Activated naive CD4-positive, alpha-beta T cell treated with anti-CD3 and anti-CD28 coated beads, Interleukin-2, amount 50 U/mL, for 16 hours (primary cell): Measurements from ENCODE around the gene LSMEM2.
"Not testable (repeated sequence)": the region's sequence is repeated elsewhere in the genome, so short reads cannot be mapped to it uniquely, and the experiment has no call there.

ENCODE experiments used
- DNase-seq: peaks from one replicate; pipeline ENCODE4 v3.0.0-alpha.2; 2020

LSMEM2 gene

DNA sequence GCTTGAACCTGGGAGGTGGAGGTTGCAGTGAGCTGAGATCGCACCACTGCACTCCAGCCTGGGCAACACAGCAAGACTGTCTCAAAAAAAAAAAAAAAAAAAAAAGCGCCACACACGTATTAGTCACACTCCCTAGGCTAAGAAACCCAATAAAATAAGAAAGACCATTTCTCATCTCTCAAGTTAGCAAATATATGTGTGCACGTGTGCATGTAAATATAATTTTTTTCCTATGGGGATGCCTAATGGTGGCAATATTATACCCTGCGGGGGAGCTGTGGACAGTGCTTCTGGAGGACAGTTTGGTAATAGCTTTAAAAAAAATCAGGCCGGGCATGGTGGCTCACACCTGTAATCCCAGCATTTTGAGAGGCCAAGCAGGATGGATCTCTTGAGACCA is 5.2 kb downstream of the LSMEM2 start:
- not testable (repeated sequence) for DNase-seq

DNA sequence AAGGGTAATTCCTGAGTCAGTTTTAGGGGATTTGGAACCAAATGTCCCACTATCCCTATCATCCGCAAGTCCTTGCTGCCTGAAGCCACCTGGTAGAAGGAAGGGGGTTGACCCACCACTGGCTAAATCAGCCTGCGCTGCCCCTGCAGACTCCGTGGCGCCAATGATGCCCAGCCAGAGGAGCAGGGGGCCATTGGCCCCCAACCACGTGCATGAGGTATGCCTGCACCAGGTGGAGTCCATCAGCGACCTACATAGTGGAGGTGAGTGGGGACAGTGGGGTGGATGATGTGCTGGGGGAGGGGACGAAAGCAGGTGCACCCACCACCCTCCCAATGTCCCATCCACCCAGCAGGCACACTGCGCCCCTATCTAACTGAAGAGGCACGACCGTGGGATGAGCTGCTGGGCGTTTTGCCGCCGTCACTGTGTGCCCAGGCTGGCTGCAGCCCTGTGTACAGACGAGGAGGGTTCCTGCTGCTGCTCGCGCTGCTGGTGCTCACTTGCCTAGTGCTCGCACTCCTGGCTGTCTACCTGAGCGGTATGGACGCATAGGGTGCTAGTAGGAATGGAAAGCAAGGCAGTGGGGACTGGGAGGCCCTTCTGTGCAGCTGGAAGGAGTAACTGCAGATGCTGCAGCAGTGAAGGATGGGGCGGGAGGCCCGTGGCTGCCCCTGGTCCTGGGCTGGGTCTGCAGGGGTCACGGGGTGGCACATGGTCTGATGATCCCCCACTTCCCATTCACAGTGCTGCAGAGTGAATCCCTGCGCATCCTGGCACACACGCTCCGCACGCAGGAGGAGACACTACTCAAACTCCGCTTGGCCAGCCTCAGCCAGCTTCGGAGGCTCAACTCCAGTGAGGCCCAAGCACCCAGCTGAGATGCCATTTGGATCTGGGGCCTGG is 7.7 kb downstream of the LSMEM2 start:
- no peak for DNase-seq

DNA sequence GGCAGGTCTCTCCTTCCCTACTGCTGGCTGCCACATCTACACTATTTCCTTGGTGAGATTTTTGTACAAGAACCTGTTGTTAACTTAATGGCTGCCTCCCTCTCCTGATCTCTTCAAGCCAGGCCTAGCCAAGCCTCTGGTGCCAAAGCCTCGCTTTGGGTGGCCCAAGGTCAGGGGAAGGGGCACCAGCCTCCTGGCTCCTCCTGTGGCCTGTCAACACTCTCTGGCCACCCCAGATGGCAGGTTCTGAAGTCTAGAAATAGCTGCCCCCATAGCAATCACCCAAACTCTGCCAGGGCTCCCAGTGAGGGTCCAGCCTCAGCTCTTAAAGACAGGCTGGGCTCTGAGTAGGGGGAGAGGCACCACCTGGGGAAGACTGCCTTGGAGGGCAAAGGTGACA is 8.4 kb downstream of the LSMEM2 start:
- no peak for DNase-seq

DNA sequence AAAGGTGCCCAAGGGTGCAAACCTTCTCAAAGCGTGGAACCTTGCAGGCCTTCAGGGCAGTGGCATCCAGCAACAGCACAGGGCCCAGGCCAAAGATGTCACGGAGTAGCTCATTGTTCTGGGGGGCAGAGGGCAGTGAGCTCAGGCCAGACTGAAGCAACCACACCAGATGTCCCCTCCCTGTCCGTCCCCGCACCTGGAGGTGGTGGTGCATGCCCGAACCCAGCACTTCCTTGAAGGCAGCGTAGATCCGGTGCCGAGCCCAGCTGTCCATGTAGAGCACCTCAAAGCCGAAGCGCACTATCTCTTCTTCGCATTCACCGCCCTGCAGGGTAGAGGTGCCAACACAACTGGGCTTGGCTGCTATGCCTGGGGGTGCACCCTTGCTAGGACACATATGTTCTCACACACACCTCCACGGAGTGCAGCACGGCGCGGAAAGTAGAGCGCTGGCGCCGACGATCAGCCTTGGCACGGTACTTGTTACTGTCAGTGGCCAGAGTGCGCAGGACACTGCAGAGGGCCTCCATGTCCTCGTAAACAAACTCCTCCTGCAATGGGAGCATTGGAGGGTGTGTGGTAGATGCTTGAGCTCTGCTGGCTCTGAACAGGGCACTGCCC is 9.6 kb downstream of the LSMEM2 start:
- no peak for DNase-seq

DNA sequence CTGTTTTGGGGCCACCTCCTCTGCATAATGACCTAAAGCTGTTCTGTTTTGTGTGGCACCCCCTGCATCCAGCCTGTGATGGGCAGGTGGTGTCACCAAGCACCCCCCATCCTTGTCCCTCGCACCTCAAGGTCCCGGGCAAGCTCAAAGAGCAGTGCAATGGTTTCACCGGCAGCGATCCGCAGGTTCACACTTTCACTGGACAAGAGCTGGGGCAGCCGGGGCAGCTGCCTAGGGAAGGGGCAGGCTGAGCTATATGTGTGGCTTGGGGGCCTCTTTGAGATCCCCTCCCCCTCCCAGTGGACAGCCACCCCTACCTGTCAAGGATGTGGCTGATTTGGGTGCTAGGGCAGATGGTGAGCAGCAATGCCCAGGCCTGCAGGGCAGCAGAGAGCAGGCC is 10.2 kb downstream of the LSMEM2 start:
- DNase-seq, result no peak

DNA sequence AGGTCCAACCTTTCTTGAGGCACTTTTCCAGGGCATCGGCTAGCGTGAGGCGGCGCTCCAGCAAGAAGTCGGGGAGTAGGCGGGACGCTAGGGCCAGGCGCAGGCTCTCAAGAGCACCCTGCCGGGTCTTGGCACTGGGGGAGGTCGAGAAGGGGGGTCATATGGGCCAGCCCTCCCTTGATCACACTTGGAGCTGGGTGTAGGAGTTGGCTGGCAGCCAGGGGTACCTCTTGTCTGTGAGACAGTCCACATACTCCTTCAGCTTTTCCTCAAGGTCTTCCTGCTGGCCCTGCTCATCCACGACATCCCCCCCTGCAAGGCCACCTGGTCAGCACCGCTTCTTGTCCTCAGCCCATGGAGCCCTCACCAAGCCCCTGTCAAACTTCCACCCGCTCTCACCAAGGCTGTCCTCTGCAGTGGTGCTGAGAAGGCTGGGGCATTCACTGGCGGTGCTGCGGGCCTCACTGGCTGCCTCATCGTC is 11.3 kb downstream of the LSMEM2 start:
- no peak for DNase-seq

DNA sequence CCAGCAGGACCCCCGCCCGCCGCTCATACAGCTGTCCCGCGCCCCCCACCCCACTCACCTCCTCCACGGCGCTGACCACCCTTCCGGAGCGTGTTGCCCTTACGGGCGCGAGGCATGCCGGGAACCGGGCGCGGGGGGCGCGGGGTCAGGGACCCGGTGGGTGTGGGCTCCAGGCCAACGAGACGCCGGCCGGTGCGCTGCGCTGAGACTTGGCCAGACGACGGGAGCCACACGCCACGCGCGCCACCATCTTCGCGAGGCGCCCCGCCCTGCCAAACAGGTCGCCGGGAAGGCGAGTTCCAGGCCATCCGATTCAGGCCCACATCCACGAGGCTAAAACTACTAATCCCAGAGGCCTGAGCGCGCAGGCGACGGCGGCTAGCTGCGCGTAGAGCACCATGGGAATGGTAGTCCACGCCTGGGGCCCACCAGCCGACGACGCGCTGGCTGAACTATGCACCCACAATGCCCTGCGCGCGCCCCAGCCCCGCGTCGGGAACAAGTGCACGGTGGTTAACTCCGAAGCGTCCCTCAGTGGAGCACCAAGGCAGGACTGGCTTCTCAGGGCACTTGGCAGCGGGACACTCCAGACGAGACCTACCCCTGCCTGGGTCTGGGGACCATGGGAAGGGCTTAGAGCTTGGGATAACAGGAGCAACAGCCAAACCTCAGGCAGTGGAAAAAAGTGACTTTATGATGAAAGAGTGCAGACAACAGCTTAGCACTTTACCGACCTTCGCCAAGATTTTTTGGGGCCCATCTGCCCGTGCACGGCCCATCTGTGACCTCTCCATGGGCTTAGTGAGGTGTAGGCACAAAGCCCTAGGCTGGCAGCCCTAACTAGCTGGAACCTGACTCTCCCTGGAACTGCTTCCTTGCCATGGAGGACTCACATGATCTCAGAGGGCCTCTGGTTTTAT is 13.5 kb downstream of the LSMEM2 start, which contains the start of gene IFRD2:
Gene IFRD2 (minus strand): TSS at position 271 of the 920 bp plus-strand sequence. CDS start 155 bp downstream, at position 116.
- DNase-seq, result peak; percentile 96

DNA sequence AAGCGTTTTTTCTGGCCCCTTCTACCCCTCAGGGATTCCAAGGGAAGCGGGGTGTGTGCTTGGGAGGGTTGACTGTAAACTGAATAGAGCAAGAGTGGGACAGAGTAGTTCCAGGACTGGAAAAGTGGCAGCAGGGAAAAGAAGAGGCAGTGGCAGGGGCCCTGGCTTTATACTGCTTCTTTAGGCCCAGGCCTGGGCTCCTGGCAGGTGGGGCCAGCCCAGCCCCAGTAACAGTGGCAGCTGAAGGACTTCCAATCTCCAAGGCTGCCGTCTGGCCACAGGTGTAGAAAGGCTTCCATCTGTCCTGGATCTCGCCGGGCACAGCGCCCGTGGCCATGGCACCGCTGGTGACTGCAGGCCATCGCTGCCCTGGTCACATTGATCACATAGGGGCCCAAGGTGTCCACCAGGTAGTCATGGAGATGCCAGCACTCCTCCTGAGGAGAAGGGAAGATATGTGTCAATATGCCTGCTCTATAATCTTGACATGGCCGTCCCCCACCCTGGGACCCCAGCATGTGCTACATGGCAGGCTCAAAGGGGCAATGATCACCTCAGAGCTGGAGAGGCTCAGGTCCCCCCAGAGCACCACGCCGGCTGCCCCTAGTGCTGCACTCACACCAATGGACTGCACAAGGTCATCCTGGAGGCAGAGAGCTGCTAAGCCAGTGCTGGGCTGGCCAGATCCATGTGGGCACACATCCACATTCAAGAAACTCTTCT is 14.4 kb downstream of the LSMEM2 start:
- no peak for DNase-seq

DNA sequence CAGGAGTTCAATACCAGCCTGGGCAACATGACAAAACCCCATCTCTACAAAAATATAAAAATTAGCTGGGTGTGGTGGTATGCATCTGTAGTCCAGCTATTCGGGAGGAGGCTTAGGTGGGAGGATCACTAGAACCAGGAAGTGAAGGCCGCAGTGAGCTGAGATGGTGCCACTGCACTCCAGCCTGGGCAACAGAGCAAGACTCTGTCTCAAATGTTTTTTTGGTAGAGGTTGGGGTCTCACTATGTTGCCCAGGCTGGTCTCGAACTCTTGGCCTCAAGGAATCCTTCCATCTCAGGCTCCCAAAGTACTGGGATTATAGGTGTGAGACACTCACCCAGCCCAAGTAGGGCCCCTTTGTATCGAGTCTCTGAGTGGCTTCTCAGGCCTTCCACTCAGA is 15.2 kb downstream of the LSMEM2 start:
- no peak for DNase-seq

DNA sequence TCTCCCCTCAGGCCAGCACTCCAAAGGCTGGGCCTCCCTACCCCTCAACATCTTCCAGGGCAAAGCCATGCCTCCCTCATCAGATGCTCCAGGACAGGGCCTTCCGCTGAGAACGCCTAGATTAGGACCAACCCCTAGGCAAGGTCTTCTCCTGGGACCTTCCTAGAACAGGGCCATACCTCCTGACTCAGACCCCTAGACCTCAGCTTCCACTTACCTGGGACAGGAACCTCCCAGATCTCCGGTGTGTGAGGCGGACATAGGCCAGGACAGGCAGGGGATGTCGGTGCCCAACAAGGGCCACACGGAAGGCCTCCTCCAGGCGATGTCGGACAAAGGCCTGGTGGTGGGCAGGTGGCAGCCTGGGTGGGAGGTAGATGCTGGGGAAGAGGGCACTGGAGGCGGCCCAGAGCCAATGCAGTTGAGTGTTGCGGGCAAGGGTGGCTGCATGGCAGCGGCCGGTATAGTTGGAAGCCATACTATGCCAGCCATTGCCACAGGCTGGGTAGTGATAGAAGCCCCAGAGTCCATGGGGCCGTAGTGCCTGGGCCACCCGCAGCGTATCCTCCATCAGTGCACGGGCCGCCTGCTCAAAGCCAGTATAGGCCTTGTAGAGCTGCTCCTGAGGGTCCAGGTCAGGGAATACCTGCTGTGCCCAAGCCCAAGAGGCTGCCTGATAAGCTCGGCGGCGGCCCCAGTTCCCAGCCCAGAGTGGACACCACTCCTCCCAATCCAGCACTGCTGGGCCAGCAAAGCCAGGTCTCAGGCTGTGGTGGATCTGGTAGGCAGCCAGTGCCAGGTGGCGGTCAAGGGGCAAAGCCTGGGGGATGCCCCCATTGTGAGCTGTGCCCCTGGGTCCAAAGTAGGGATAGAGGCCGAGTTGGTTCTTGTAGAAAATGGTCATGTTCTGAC is 15.9 kb downstream of the LSMEM2 start:
- no peak for DNase-seq

DNA sequence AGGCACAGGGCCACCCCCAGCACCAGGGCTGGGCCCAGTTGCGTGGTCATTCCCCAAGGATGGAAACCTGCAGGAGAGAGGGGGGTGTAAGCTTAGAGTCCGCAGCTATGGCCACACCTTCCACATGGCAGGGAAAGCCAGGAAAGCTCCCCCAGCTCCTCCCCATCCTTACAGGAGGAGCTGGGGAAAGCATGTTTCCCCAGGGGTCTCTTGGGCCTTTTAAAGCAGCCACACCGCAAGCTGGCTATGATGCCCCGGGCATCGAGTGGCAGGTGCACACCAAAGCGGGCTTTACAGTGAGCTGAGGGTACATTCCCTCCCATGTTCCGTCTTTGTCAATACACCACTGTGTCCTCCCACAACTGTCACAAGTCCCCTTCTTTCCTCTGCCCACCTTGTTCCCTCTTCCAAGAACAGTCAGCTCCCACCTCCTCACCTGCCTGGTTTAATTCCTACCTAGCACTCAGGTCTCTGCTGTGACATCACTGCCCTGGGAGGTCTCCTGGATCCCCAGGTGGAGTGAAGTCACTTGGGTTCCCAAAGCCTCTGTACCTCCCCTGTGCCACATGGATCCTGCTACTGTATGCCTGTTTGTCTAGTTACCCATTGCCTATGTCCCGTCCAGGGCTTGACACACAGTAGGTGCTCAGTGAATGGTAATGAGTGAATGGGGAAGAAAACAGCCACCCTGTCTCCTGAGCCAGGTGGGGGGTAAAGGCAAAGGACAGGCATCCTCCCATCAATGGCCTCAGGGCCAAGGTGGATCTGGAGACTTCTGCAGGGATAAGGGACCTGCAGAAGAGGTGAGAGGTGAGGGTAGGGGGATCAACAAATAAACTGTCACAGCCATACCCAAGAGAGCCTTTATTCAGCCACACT is 16.9 kb downstream of the LSMEM2 start:
- no peak for DNase-seq

DNA sequence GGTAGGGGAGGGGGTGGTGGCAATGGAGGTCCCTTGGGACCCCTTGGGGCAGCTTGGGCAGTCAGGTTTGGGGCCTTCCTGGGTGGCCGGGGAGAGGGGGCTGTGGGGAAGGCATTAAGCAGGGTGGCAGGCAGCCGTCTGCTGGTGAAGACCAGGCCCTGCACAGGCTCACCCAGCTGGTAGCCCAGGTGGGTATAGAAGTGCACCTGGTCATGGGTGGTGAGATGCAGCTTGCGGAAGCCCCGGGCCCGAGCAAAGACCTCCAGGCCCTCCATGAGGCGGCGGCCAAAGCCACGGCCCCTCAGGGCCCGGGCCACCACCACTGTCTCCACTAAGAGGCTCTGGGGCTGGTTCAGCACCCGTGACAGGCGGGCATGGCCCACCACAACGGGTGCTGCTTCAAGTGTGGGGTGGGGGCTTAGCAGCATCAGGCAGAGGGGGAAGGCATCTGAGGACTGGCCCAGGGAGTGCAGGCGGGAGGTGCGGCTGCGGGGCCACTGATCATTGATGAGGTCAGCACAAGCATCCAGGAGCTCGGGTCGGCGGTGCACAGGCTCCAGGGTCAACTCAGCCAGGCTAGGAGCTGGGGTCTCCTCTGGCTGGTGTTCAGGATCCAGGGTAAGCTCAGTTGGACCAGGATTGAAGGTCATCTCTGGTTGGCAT is 18.0 kb downstream of the LSMEM2 start:
- DNase-seq, result no peak

DNA sequence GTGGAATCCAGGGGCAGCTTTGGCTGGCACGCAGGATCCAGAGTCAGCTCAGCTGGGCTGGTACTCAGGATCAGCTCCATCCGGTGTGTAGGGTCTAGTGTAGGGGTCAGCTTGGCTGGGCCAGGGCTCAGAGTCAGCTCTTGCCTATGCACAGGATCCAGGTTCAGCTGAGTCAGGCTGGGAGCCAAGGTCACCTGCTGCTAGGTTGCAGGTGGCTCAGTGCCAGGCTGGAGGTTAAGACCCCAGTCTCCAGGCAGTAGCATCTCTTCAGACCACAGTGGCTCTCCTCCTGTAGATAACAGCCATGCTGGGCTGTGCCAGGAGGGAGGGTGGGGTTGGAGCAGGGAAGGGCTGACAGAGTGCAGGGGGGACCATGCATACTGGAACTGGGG is 18.5 kb downstream of the LSMEM2 start:
- DNase-seq, result no peak

DNA sequence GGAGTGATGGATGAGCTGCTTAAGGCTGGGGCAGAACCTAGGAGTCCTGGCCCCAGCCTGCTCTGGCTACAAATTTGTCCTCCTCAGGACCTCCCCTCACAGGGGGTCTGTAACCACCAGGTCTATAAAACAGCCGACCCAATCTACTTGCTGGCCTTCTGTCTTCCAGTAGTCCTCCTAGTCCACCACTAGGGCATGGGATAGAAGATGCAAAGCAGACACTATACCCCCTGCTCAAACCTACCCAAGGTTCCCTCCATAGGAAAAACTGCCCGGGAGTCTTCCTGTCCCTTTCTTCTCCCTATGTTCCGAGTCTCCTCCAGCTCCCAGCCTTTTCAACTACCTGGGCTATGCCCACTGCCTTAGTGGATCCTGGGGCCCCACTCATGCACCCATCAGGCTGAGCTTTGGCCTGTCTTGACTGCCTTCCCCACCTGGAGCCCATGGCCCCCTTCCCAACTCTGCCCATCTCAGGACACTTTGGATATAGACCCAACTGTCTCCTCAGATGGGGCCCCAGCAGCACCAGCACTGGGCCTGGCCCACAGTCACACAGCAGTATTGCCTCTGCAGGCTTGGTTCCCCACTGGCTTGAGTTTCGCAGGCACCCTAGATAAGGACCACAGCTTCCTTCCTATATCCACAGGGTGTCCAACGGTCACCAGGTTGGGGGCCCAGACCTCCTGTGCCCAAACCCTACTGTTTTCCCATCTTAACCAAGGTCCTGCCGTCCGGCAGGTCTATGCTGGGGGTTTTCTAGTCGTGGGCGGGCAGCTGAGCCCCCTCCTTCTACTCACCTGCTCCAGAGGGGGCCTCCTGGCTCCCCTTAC is 19.2 kb downstream of the LSMEM2 start:
- DNase-seq, result no peak

DNA sequence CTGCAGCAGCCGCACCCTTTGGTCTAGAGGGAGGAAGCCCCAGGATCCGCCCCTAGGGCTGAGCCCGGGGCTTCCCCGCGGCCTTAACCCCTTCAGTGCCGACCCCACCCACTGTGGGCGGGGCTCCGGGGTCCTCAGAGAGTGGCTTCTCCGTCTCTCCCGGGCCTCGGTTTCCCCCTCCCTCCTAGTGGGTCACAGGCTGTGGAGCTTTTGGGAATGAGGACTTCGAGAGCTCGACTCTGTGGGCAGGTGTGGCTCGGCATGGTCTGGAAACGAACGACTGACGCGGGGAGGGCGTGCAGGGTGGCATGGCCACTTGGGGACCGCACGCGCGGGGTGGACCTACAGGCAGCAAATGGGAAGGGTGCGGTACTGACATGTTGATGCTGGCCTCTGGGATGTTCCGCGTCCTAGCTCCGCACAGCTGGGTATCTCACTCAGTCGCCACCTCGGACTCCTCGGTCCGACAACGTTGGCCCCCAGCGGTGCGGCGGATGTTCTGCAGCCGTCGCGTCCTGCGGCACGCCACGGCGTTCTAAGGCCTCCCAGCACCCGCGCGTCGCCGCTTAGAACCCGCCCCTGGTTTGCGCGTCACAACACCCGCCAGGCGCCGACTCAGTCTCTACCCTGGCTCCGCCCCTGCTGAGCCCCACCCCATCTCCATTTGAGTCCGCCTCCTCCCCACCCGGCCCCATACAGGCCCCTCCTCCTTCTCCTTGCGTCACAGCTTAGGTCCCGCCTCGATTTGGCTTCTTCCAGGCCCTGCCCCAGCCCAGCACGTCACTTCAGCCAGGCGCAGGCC is 20.1 kb downstream of the LSMEM2 start, which contains the start of the genes HYAL3 and NAA80:
Gene HYAL3 (minus strand): TSS at position 570 of the 802 bp plus-strand sequence. CDS start 3,803 bp downstream, outside the sequence.
Gene NAA80 (minus strand): TSS at position 570 of the 802 bp plus-strand sequence. CDS start 1,942 bp downstream, outside the sequence.
- peak; percentile 99 for DNase-seq

DNA sequence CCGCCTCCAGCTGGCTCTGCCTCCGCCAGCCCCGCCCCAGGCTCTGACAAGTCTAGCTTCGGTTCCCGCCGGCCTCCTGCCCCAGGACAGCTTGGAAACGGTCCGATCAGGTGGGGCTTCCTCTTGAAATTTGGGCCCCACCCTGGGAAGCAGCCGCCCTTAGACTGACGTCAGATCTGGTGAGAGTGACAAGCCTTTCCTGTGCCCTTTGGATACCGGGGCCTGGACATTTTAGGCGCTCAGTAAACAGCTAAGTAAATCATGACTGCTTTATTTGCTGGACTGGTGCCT is 20.7 kb downstream of the LSMEM2 start:
- no peak for DNase-seq

DNA sequence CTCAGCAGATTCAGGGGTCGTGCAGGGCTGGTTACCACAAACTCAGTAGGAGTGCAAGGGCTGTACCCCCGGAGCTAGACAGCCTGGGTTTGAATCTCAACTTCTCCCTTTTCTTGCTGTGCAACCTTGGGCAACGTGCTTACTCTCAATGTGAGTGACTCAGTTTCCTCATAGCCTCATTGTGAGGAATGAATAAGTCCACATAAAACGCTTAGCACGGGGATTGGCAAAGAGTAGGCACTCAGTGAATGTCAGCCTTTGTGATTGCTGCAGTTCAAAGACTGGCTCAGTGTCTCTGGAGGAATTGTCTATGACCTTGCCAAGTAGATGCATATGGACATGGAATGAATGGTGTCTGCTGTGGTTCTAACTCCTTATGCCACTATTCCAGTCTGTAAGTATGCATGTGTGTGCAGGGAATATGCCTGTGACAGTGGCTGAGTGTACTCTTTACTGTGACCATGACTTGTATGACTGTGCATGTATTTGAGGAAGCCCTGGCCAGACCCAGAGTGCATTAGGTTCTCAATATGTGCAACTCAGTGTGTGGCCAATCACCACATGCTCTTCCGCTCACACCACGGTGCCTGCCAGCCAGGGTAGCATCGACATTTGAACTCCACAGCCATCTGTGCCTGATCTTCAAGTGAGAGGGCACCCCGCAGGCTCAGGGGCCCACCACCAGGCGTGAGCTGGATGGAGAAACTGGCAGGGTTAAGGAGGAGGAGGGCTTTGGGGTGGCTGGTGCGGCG is 21.2 kb downstream of the LSMEM2 start:
- no peak for DNase-seq
